Gastroesophageal sphincter (tissue), 4 donors: ENCODE measurements around the gene ZNF408. TPM values are rescaled to one million over a fixed set of nuclear protein-coding genes. Genes with fewer than 3 reads are reported as not detected.

Source experiments
- ATAC-seq: fragments of 150-250 bp; one replicate; pipeline ENCODE4 v1.9.1; 2016; ENCODE audit warnings: mild to moderate bottlenecking, moderate library complexity
- H3K27ac ChIP-seq, 4 donors: fragments of 200-600 bp; sonication (generic) in 3 of 4; 1 replicate in 3 of 4; 2 replicates in 1 of 4; pipeline ENCODE4 v1.5.1; 2016 to 2019
- H3K27me3 ChIP-seq: fragments of 200-600 bp; sonication (generic); one replicate; pipeline ENCODE4 v1.5.1; 2019
- H3K36me3 ChIP-seq, 2 donors: fragments of 200-600 bp; sonication (generic); one replicate each; pipeline ENCODE4 v1.5.1; 2019; ENCODE audit warnings: control low read depth in 1 of 2
- H3K4me1 ChIP-seq, 3 donors: fragments of 200-600 bp; sonication (generic); 1 replicate in 2 of 3; 2 replicates in 1 of 3; pipeline ENCODE4 v1.5.1; 2016 to 2019; ENCODE audit warnings: control low read depth in 2 of 3
- H3K4me3 ChIP-seq, 2 donors: fragments of 200-600 bp; sonication (generic); one replicate each; pipeline ENCODE4 v1.5.1; 2019; ENCODE audit warnings: mild to moderate bottlenecking in 1 of 2, moderate library complexity in 1 of 2
- H3K9me3 ChIP-seq, 3 donors: fragments of 200-600 bp; sonication (generic); one replicate each; pipeline ENCODE4 v1.5.1; 2017 to 2019; ENCODE audit warnings: control low read depth in 2 of 3
- EP300 ChIP-seq: sonication (generic); formaldehyde crosslinking; IDR thresholded peaks from one replicate; pipeline ENCODE4 v1.6.1; 2017; ENCODE audit warnings: antibody characterized with exemption, mild to moderate bottlenecking
- POLR2A ChIP-seq, 2 donors: fragments of 450-650 bp; IDR thresholded peaks; one replicate each; pipeline ENCODE4 v1.6.1; 2017; ENCODE audit warnings: antibody characterized with exemption in 2 of 2, mild to moderate bottlenecking in 2 of 2, moderate library complexity in 1 of 2
- POLR2AphosphoS5 ChIP-seq: sonication (generic); formaldehyde crosslinking; IDR thresholded peaks from one replicate; pipeline ENCODE4 v1.6.1; 2017; ENCODE audit warnings: antibody characterized with exemption
- WGBS, 2 donors: methylation state at CpG; one replicate each; pipeline ENCODE4 v1.1.5; 2018; ENCODE audit warnings: low coverage in 1 of 2; 5-methylcytosine and 5-hydroxymethylcytosine counted together
- total RNA-seq, 4 donors: library from RNA; depleted of rRNA; stranded (reverse); fragments of >200 nt; gene quantifications; one replicate each; pipeline ENCODE4 v1.1.0, GENCODE V29; 2016
- TF ChIP-seq, protein P1 (sequence below), 4 experiments: fragments of 200-600 bp in 2 of 4; fragments of 450-650 bp in 2 of 4; sonication (generic) in 1 of 4; IDR thresholded peaks; one replicate each; pipeline ENCODE4 v1.5.1; 2017 to 2019; ENCODE audit warnings: antibody characterized with exemption in 4 of 4, mild to moderate bottlenecking in 2 of 4, moderate library complexity in 2 of 4

ZNF408 gene
- total RNA-seq, 4 donors from 2014 or later = 4.7 to 14.2 (median 10.4) TPM

- no peaks in the 10 kb centered on the region for H3K36me3 ChIP-seq
- no peak for ATAC-seq
- H3K27ac ChIP-seq = no peak overlapping the region
- H3K4me1 ChIP-seq = no peaks in the 10 kb centered on the region
- H3K9me3 ChIP-seq = no peaks in the 10 kb centered on the region
- H3K4me3 ChIP-seq = no peak overlapping the region
- WGBS, 2 donors = 40 to 48% methylated on average over 1 to 6 of the region's 8 CpGs
- H3K27me3 ChIP-seq = no peaks in the 10 kb centered on the region
- no peak for TF ChIP-seq EP300
- no peak for TF ChIP-seq POLR2AphosphoS5
- TF ChIP-seq, protein P1, sequence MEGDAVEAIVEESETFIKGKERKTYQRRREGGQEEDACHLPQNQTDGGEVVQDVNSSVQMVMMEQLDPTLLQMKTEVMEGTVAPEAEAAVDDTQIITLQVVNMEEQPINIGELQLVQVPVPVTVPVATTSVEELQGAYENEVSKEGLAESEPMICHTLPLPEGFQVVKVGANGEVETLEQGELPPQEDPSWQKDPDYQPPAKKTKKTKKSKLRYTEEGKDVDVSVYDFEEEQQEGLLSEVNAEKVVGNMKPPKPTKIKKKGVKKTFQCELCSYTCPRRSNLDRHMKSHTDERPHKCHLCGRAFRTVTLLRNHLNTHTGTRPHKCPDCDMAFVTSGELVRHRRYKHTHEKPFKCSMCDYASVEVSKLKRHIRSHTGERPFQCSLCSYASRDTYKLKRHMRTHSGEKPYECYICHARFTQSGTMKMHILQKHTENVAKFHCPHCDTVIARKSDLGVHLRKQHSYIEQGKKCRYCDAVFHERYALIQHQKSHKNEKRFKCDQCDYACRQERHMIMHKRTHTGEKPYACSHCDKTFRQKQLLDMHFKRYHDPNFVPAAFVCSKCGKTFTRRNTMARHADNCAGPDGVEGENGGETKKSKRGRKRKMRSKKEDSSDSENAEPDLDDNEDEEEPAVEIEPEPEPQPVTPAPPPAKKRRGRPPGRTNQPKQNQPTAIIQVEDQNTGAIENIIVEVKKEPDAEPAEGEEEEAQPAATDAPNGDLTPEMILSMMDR (IDR thresholded peaks at IDR 0.05) = no peak
Observed at GRCh38 chr11:46724088-46724487, 23.3 kb downstream of the ZNF408 start.

- Histone ChIP-seq H3K4me1 (no peaks in the 10 kb centered on the region), H3K36me3 (no peaks in the 10 kb centered on the region), H3K9me3 (no peaks in the 10 kb centered on the region), H3K27ac (no peak overlapping the region), H3K4me3 (no peak overlapping the region), H3K27me3 (no peaks in the 10 kb centered on the region)
- TF ChIP-seq, protein P1 (IDR thresholded peaks at IDR 0.05) = no peak
- TF ChIP-seq POLR2A (IDR thresholded peaks at IDR 0.05) (no peak), POLR2AphosphoS5 (no peak), EP300 (no peak)
- no peak for ATAC-seq
- 80 to 89% methylated on average over 3 of the region's 19 CpGs for WGBS, 2 donors
Observed at GRCh38 chr11:46725338-46726205, 24.7 kb downstream of the ZNF408 start.

DNA sequence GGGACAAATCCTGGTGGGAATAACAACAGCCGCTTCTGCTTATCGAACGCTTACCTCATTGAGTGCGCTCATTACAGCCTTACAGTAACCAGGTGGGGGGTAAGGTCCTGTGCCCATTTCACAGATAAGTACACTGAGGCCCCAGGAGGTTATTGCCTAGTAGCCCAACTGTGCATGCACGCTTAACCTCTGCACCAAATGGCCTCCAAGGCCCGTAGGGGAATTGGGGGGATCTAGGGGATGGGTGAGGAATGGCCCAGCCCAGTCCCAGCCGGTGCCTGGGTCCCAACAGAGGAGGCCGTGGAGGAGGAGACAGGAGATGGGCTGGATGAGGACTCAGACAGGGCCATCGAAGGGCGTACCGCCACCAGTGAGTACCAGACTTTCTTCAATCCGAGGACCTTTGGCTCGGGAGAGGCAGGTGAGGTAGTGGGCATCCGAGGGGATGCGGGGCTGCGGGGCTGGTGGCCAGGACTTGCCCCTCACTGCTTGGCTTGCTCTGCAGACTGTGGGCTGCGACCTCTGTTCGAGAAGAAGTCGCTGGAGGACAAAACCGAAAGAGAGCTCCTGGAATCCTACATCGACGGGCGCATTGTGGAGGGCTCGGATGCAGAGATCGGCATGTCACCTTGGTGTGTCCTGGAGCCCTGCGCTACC is 25.5 kb downstream of the ZNF408 start:
- ATAC-seq = no peak
- Histone ChIP-seq H3K4me3 (no peak overlapping the region), H3K4me1 (no peaks in the 10 kb centered on the region), H3K36me3 (no peaks in the 10 kb centered on the region), H3K9me3 (no peaks in the 10 kb centered on the region), H3K27ac (no peak overlapping the region), H3K27me3 (no peaks in the 10 kb centered on the region)
- TF ChIP-seq, protein P1 (IDR thresholded peaks at IDR 0.05) = no peak
- no peak for TF ChIP-seq POLR2A (IDR thresholded peaks at IDR 0.05)
- no peak for TF ChIP-seq POLR2AphosphoS5
- TF ChIP-seq EP300 = no peak
- 90 to 93% methylated on average over 9 to 18 of the region's 26 CpGs for WGBS, 2 donors

- no peak for ATAC-seq
- Histone ChIP-seq H3K36me3 (no peaks in the 10 kb centered on the region), H3K4me3 (no peak overlapping the region), H3K9me3 (no peaks in the 10 kb centered on the region), H3K27ac (no peak overlapping the region), H3K27me3 (no peaks in the 10 kb centered on the region), H3K4me1 (no peaks in the 10 kb centered on the region)
- WGBS, 2 donors = 63 to 95% methylated on average over 2 to 4 of the region's 17 CpGs
- no peak for TF ChIP-seq EP300
- no peak for TF ChIP-seq POLR2A (IDR thresholded peaks at IDR 0.05)
- TF ChIP-seq POLR2AphosphoS5 = no peak
- TF ChIP-seq, protein P1 (IDR thresholded peaks at IDR 0.05) = no peak
Observed at GRCh38 chr11:46727952-46728658, 27.3 kb downstream of the ZNF408 start.
